ENCODE data around the gene NKAIN4.

Gene NKAIN4

DNA sequence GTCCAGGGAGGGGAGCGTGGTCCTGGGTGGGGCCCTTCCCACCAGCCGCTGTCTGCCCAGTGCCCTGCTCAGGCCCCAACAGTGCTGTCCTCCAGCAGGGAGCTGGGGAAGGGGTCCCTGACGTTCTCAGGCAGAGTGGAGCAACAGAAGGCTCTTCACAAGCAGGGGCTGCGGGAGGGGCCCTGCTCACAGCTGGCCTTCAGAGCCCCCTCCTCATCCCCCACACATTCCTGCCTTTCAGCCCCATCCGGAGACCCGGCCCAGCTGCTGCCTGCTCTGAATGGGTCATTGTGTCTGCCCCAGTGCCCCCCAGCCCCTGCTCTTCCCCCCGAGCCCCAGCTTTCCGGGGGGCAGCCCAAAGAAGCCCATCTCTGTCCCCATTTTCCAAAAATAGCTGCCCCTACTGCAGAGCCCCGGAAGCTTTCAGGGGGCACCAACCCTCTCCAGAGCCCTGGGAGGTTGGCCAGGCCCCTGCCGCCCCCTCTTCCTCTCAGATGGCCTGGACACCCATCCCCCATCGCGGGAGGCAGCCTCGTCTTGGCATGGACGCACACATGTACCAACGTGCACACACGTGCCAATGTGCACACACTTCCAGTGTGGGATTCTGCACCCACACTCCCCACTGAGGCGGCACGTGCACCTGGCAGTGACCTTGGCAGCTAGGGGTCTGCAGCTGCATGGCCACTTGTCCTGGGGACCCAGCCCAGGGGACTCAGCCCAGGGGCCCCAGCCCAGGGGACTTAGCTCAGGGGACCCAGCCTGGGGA, 42.5 kb upstream of the NKAIN4 start:
- Histone ChIP-seq H3K27me3 (replicated peaks; ENCODE audit: insufficient read depth, low read length) (peaks cover 93% of the 10 kb centered on the region), H3K9ac (ENCODE audit: low read length) (no peak overlapping the region), H3F3A (ENCODE audit: insufficient read depth, low read length) (no peaks in the 10 kb centered on the region), H3K4me2 (ENCODE audit: low read depth, low read length) (no peak overlapping the region), H3K4me3 (ENCODE audit: low read length) (no peak overlapping the region), H3K4me1 (ENCODE audit: low read length) (no peaks in the 10 kb centered on the region), H3K9me3 (replicated peaks; ENCODE audit: insufficient read depth, low read length) (no peaks in the 10 kb centered on the region), H3K9me2 (replicated peaks; ENCODE audit: insufficient read depth, low read length) (no peaks in the 10 kb centered on the region), H3K27ac (ENCODE audit: low read length) (no peak overlapping the region), H3K79me2 (ENCODE audit: low read length) (no peaks in the 10 kb centered on the region), H2AFZ (ENCODE audit: low read length) (no peak overlapping the region), H3K36me3 (replicated peaks; ENCODE audit: insufficient read depth, low read length) (no peaks in the 10 kb centered on the region), H4K20me1 (ENCODE audit: insufficient read depth, low read length) (no peaks in the 10 kb centered on the region)
- TF ChIP-seq EZH2 (optimal IDR thresholded peaks at IDR 0.05; ENCODE audit: low read depth, low read length) (no peak), EZH2phosphoT487 (IDR thresholded peaks at IDR 0.05; ENCODE audit: low read length) (no peak)
- TF ChIP-seq, protein P1, sequence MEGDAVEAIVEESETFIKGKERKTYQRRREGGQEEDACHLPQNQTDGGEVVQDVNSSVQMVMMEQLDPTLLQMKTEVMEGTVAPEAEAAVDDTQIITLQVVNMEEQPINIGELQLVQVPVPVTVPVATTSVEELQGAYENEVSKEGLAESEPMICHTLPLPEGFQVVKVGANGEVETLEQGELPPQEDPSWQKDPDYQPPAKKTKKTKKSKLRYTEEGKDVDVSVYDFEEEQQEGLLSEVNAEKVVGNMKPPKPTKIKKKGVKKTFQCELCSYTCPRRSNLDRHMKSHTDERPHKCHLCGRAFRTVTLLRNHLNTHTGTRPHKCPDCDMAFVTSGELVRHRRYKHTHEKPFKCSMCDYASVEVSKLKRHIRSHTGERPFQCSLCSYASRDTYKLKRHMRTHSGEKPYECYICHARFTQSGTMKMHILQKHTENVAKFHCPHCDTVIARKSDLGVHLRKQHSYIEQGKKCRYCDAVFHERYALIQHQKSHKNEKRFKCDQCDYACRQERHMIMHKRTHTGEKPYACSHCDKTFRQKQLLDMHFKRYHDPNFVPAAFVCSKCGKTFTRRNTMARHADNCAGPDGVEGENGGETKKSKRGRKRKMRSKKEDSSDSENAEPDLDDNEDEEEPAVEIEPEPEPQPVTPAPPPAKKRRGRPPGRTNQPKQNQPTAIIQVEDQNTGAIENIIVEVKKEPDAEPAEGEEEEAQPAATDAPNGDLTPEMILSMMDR (IDR thresholded peaks at IDR 0.05; ENCODE audit: low read length): no peak
- no peak for DNase-seq

GRCh38 chr20:63295846-63296245, 41.6 kb upstream of the NKAIN4 start:
- no peak overlapping the region for H2AFZ ChIP-seq (ENCODE audit: low read length)
- TF ChIP-seq, protein P1 (IDR thresholded peaks at IDR 0.05; ENCODE audit: low read length): no peak
- TF ChIP-seq EZH2phosphoT487 (IDR thresholded peaks at IDR 0.05; ENCODE audit: low read length) (no peak), EZH2 (optimal IDR thresholded peaks at IDR 0.05; ENCODE audit: low read depth, low read length) (no peak)
- H3F3A ChIP-seq (ENCODE audit: insufficient read depth, low read length): no peaks in the 10 kb centered on the region
- no peaks in the 10 kb centered on the region for H3K4me1 ChIP-seq (ENCODE audit: low read length)
- H3K27ac ChIP-seq (ENCODE audit: low read length): no peak overlapping the region
- no peaks in the 10 kb centered on the region for H3K79me2 ChIP-seq (ENCODE audit: low read length)
- no peaks in the 10 kb centered on the region for H3K9me3 ChIP-seq (replicated peaks; ENCODE audit: insufficient read depth, low read length)
- no peak for DNase-seq
- no peak overlapping the region for H3K4me2 ChIP-seq (ENCODE audit: low read depth, low read length)
- H3K36me3 ChIP-seq (replicated peaks; ENCODE audit: insufficient read depth, low read length): no peaks in the 10 kb centered on the region
- peaks cover 88% of the 10 kb centered on the region for H3K27me3 ChIP-seq (replicated peaks; ENCODE audit: insufficient read depth, low read length)
- no peak overlapping the region for H3K4me3 ChIP-seq (ENCODE audit: low read length)
- H4K20me1 ChIP-seq (ENCODE audit: insufficient read depth, low read length): no peaks in the 10 kb centered on the region
- no peaks in the 10 kb centered on the region for H3K9me2 ChIP-seq (replicated peaks; ENCODE audit: insufficient read depth, low read length)
- H3K9ac ChIP-seq (ENCODE audit: low read length): no peak overlapping the region

DNA sequence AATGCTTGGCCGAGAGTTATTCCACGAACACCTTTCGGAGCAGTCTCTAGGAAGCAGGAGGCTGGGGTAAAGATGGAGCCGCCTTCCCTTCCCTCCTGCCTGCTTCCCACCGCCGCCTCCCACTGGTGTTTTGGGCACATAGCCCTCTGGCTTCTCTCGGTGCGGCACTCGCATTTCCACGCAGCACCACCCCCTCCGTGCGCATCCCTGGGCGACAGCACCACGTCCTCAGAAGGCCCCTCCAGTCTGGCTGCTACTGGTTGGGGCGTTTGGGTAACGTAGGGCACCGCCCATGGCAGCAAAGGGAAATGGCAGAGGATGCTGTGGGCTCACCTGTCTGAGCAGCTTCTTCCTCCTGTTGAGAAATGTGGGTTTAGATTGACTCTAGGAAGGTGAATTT, 41.2 kb upstream of the NKAIN4 start:
- no peaks in the 10 kb centered on the region for H3K36me3 ChIP-seq (replicated peaks; ENCODE audit: insufficient read depth, low read length)
- H3F3A ChIP-seq (ENCODE audit: insufficient read depth, low read length): no peaks in the 10 kb centered on the region
- TF ChIP-seq EZH2 (optimal IDR thresholded peaks at IDR 0.05; ENCODE audit: low read depth, low read length) (no peak), EZH2phosphoT487 (IDR thresholded peaks at IDR 0.05; ENCODE audit: low read length) (no peak)
- TF ChIP-seq, protein P1 (IDR thresholded peaks at IDR 0.05; ENCODE audit: low read length): no peak
- H3K4me3 ChIP-seq (ENCODE audit: low read length): no peak overlapping the region
- peaks cover 84% of the 10 kb centered on the region for H3K27me3 ChIP-seq (replicated peaks; ENCODE audit: insufficient read depth, low read length)
- H3K79me2 ChIP-seq (ENCODE audit: low read length): no peaks in the 10 kb centered on the region
- no peak for DNase-seq
- no peaks in the 10 kb centered on the region for H4K20me1 ChIP-seq (ENCODE audit: insufficient read depth, low read length)
- no peak overlapping the region for H3K4me2 ChIP-seq (ENCODE audit: low read depth, low read length)
- no peaks in the 10 kb centered on the region for H3K4me1 ChIP-seq (ENCODE audit: low read length)
- H2AFZ ChIP-seq (ENCODE audit: low read length): no peak overlapping the region
- H3K9me3 ChIP-seq (replicated peaks; ENCODE audit: insufficient read depth, low read length): no peaks in the 10 kb centered on the region
- H3K27ac ChIP-seq (ENCODE audit: low read length): no peak overlapping the region
- no peaks in the 10 kb centered on the region for H3K9me2 ChIP-seq (replicated peaks; ENCODE audit: insufficient read depth, low read length)
- H3K9ac ChIP-seq (ENCODE audit: low read length): no peak overlapping the region
